GM21381 (cell line): Measurements from ENCODE around the gene TXNRD1.
"Not testable (repeated sequence)": the region's sequence is repeated elsewhere in the genome, so short reads cannot be mapped to it uniquely, and the experiment has no call there.

Source experiments
- ATAC-seq: cut with Tn5 transposase; IDR thresholded peaks from one replicate; pipeline ENCODE4 v1.9.1; 2021; ENCODE audit warnings: mild to moderate bottlenecking, moderate library complexity; ENCODE audit not compliant: unreplicated experiment

TXNRD1 gene

GRCh38 chr12:104360983-104361707 is 145.6 kb downstream of the TXNRD1 start:
- ATAC-seq = no peak

GRCh38 chr12:104365921-104366410 is 150.4 kb downstream of the TXNRD1 start:
- no peak for ATAC-seq

DNA sequence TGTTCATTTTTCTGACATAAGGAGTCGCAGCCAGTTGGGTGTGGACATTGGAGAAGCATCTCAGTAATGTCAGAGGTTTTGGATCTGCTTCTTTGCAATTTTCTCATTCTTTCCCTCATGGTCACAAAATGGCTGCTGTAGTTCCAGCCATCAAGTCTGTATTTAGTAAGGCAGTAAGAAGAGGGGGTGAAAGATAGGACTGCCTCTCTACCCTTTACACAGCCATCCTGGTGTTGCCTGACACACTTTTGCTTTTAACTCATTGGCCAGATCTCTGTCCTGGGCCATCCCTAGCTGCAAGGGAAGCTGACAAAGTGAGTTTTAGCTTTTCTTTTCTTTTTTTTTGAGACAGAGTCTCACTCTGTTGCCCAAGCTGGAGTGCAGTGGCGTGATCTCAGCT is 154.1 kb downstream of the TXNRD1 start:
- ATAC-seq = no peak

- ATAC-seq = no peak
Measured at GRCh38 chr12:104371043-104371870, 155.7 kb downstream of the TXNRD1 start.

- ATAC-seq = no peak
Measured at GRCh38 chr12:104372061-104372720, 156.6 kb downstream of the TXNRD1 start.

GRCh38 chr12:104372721-104373335 is 157.2 kb downstream of the TXNRD1 start:
- ATAC-seq = no peak

GRCh38 chr12:104374071-104374470 is 158.5 kb downstream of the TXNRD1 start:
- ATAC-seq = no peak

DNA sequence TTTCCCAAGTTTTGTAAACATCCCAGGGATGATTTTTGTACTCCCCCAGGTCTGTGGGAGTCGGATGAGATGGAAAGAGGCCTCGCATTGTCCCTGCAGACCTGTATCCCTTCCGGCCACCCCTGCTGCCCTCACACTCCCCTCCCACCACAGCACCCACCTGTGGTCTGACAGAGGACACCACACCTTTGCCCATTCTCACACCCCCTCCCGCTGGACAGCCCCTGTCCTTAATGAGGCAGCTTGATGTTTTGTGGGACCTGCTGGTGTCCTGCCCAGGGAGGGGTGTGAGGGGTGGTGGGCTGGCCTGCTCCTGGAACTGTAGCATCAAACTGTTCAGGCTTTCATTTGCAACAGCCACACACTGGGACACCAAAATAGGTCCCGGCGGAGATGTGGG is 159.2 kb downstream of the TXNRD1 start:
- no peak for ATAC-seq

- ATAC-seq = no peak
Measured at GRCh38 chr12:104375775-104376174, 160.2 kb downstream of the TXNRD1 start.

DNA sequence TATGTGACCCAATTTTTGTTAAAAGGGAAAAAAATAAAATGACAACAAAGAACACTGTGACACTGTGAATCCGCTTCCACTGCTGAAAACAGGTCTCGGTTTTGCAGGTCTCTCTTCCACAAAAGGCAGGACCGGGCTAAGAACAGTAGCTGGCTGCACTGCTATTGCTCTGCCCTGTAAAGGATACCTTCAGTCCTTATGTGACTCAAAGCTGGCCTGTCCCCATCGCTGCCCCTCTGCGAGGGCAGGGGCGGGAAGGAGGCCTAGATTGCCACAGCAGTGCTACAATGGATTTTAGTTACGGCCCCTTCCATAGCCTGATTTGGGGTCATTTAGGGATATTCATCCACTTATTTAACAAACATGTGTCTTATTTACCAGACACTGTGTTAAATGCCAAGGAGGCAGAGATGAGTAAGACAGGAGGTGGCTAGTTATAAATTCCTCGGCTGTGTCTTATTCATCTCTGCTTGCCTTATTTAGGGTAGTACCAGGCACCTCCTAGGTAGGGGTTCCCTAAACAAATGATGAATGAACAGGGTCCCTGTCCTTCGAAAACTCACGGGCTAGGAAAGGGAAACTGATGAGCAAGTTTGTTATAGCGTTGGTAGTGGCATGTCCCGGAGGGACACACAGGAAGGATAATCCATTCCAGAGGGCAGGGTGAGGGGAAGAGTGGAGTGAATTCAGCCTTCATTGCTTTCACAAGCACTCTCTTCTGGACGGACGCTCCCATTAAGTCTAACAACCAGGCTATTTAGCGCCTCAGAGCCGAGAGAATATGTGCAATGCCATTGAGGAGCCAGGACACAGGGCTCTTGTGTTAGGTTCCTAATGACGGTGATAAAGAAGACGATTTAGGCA is 161.3 kb downstream of the TXNRD1 start:
- ATAC-seq = no peak

DNA sequence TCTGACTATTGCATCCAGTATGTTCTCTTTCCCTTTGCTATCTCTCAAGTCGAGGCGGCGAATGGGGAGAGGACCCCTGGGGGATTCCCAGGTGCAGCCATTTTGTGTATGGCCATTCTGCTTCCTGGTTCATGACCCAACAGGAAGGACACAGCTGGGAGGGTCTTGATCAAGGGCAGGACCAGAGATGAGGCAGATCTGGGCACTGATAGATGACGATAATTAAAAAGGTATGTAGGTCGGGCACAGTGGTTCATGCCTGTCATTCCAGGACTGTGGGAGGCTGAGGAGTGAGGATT is 161.9 kb downstream of the TXNRD1 start:
- no peak for ATAC-seq

- ATAC-seq = no peak
Measured at GRCh38 chr12:104378427-104378826, 162.8 kb downstream of the TXNRD1 start.

GRCh38 chr12:104381341-104381730 is 165.8 kb downstream of the TXNRD1 start:
- no peak for ATAC-seq

GRCh38 chr12:104381731-104382480 is 166.3 kb downstream of the TXNRD1 start:
- no peak for ATAC-seq

GRCh38 chr12:104384141-104384880 is 168.7 kb downstream of the TXNRD1 start:
- ATAC-seq = no peak

DNA sequence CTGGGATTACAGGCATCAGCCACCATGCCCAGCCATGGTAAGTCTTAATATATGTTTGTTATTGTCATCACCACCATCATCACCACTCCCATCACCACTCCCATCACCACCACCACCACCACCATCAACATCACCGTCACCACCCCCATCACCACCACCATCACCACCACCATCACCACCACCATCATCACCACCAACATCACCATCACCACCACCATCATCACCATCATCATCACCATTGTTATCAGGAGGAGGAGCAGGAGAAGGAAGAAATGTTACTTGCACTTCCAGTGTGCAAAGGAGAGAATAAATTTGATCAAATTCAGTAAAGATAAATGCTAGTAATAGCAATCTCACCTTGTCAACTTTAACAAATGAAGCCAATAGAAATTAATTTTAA is 169.9 kb downstream of the TXNRD1 start:
- ATAC-seq = no peak

DNA sequence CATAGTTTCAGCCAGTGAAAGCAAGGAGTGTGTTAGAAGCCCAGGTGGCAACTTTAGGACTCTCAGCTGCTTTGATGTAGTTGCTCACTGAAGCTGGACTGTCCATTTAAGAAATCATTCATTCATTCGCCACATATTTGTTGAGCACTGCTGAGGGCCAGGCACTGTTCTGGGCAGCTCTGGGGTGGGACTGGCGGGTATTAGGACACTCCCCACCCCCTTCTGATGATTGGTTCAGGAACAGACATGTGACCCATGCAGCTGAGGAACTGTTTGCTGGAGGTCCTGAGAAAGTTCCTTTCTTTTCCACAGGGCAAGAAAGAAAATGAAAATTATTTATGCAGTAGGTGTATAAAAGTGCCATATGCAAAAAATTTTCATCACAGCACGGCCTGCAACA is 170.9 kb downstream of the TXNRD1 start:
- ATAC-seq = no peak

DNA sequence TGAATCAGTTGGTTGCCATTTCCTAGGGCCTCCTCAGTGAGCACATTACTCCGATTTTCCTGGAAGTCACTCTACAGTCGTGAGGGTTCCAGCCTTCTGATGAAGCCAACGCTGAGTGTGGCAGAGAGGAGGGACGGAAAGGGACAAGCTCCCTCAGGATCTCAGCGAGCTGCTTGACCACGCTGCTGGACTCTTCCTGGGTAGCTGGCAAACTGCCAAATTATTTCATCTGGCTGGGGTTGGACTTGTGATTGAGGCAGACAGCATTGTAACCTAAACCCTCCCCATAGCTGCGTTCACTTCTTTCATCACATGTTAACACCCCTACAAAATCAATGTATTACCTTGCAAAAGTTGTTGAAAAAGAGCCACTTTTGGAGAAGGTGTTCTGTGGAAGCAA is 171.6 kb downstream of the TXNRD1 start:
- ATAC-seq = no peak

DNA sequence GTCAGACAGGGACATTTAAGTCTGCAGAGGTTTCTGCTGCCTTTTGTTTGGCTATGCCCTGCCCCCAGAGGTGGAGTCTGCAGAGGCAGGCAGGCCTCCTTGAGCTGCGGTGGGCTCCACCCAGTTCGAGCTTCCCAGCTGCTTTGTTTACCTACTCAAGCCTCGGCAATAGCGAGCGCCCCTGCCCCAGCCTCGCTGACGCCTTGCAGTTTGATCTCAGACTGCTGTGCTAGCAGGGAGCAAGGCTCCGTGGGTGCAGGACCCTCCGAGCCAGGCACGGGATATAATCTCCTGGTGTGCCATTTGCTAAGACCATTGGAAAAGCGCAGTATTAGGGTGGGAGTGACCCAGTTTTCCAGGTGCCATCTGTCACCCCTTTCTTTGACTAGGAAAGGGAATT is 178.5 kb downstream of the TXNRD1 start:
- not testable (repeated sequence) for ATAC-seq
